SK-N-SH (cell line): ENCODE measurements around the gene CDRT15.

ENCODE experiments used
- JUND ChIP-seq: IDR thresholded peaks from 2 replicates; pipeline ENCODE4 v1.4.0; 2012
- POLR2AphosphoS5 ChIP-seq: IDR thresholded peaks from 2 replicates; pipeline ENCODE4 v1.6.1; 2012; ENCODE audit warnings: low read depth, low read length
- RCOR1 ChIP-seq: fragments of 150-350 bp; IDR thresholded peaks from 2 replicates; pipeline ENCODE4 v1.6.1; 2017; ENCODE audit warnings: antibody characterized with exemption, low read length
- TF ChIP-seq, protein P1 (sequence below): fragments of 200-600 bp; sonication (generic); IDR thresholded peaks from 2 replicates; pipeline ENCODE4 v1.6.1; 2017; ENCODE audit warnings: antibody characterized with exemption, mild to moderate bottlenecking, moderate library complexity

DNA sequence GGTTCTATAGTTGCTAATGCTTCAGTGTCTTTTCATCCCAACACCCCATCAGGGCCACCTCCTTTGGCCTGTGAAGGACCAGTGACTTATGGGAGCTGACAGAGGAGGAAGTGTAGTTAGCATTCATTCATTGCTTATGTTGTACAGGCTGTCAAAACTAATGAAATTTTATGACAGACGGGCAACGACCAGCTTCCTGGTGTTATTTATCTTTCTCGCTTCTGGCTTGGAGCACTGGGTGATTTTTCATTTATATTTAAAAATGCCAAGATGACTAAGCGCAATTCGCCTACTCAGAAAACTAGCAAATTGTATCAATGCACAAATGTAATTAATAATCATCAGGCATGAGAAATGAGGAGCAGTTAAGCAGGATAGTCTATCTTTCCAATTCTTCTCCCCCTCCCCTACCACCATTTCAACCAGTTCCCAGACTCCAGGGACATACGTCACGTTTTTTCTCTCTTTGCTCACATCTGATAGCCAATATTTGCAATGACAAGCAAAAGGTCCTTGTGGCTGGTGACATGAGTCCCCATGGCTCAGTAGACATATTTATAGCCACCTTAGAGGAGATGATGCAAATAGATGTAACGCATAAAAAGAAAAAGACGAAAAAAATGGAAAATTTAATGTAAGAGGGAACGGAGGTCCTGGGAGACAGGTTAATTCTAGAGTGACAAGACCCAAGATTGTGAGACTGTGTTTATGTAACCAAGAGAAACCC lies 11.2 kb downstream of the CDRT15 start:
- TF ChIP-seq, protein P1, sequence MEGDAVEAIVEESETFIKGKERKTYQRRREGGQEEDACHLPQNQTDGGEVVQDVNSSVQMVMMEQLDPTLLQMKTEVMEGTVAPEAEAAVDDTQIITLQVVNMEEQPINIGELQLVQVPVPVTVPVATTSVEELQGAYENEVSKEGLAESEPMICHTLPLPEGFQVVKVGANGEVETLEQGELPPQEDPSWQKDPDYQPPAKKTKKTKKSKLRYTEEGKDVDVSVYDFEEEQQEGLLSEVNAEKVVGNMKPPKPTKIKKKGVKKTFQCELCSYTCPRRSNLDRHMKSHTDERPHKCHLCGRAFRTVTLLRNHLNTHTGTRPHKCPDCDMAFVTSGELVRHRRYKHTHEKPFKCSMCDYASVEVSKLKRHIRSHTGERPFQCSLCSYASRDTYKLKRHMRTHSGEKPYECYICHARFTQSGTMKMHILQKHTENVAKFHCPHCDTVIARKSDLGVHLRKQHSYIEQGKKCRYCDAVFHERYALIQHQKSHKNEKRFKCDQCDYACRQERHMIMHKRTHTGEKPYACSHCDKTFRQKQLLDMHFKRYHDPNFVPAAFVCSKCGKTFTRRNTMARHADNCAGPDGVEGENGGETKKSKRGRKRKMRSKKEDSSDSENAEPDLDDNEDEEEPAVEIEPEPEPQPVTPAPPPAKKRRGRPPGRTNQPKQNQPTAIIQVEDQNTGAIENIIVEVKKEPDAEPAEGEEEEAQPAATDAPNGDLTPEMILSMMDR, result no peak
- TF ChIP-seq JUND (no peak), RCOR1 (no peak), POLR2AphosphoS5 (no peak)
